Stromal cell of bone marrow (primary cell): ENCODE results near the gene DYNLT1.
"Not testable (repeated sequence)": the region's sequence is repeated elsewhere in the genome, so short reads cannot be mapped to it uniquely, and the experiment has no call there.

Experiments used
- DNase-seq: peaks from one replicate; pipeline ENCODE4 v3.0.0-alpha.2; 2012; ENCODE audit warnings: low read depth

The DYNLT1 gene

DNA sequence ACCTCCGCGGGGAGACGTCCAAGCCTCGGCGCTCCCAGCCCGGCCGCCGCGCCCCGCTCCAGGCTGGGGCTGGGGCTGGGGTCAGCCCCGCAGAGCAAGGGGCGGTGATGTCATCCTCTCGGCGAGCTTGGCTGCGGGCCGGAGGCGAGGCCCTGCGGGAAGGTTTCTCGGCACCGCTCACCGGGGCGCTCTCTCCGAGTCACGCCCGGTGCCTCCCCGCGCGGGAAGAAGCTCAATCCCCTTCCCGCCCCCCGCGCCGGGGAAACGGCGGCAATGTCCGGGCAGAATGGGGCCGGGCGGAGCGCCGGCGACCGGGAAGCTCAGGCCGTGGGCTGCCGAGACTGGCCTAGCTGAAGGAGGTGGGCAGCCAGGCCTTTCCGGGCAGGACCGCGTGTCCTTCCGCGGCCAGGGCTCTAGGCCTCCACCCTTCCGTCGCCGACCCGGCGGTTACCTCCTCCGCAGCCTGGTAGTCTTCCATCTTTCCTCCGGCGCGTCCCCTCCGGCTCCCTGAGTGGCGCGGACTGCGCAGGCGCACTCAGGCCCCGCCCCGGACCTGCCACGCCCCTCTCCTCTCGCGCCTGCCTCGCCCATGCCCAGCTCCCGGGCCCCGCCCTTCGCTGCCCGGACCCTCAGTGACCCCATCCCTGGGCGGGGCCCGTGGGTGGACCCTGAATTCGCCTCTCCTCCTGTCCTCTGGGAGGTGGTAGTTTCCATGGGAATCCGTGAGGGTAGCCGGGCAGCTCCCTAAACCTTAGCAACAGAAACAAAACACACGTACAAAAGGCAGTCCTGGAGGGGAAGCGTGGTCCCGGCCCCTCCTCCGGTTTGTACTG lies at the start of gene DYNLT1:
Gene DYNLT1, minus strand, starts transcription at position 513 of the 833 bp plus-strand sequence. Its CDS starts 35 bp downstream, at position 478.
- DNase-seq: peak; percentile 85

DNA sequence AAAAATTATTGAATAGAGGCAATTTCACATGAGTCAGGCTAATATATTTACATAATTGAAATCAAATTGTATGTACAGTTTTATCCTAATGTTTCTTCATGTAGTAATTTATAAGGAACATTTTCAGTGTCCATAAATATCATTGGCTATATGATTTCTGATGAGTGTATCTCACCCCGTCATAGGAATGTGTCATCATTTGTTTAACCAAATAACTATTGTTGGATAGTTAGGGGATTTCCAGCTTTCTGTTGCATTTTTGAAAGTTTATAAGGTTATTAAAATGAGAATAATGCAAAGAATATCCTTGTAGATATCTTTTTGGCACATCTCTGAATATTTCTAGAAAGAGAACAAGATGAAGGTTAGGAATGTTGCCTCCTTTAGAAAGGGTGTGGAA lies 44.3 kb upstream of the DYNLT1 start:
- no peak for DNase-seq

DNA sequence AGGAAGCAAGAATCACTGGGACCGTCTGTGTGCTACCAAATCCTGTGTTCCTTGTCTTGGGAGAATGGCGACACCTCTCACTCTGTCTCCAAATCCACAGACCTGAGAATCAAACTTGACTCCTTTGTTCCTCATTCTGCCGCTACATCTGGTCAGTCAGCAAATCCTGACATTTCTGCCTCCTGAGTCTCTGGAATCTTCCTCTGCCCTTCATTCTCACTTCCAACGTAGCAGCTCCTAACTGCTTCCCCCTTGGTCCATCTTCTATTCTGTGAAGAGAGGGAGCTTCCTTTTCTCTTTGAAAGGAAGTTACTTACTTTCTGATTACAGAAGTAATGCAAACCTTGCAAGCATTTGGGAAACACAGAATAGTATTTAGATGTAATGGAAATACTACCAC lies 43.0 kb upstream of the DYNLT1 start:
- DNase-seq: no peak

DNA sequence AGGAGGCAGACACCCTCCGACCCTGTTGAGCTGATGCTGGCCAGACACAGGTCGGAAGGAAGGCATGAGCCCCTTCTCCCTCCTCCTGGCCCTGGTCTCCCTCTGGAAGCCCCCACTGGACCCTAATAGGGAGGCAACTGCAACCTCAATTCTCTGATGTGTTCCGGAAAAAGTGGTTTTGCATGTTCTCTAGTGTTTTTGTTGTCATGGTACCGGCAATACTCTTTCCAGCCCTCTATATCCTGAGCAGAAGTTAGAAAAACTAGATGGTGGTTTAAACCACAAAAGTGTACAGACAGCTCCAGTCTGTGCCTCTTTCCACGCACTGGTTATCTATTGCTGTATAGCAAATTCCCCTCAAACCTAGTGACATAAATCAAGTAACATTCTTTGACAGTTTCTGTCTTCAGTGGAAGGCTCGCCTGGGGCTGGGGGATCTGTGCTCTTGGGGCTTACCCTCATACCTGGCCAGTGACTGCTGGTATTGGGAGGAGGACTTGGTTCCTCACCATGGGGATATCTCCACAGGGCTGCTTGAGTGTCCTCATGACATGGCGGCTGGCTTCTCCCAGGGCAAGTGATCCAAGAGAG lies 42.3 kb upstream of the DYNLT1 start:
- no peak for DNase-seq

DNA sequence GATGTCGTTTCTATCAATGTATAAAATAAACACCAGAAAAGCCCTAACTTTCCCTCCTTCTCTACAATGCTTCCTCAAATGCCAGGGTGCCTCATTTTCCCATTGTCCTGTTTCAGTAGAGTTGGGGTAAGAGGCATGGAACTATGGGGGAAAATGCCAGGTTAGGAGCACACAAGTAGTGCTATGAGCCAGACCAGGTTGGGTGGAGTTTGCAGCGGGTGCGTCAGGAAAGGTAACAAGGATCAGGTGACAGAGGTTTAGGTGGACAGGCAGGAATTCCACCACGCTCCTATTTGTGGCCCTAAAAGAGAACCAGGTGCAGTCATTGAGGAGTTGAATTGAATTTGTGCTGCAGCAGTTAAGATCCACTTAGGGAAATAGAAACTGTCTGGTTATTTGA lies 41.8 kb upstream of the DYNLT1 start:
- DNase-seq: no peak

DNA sequence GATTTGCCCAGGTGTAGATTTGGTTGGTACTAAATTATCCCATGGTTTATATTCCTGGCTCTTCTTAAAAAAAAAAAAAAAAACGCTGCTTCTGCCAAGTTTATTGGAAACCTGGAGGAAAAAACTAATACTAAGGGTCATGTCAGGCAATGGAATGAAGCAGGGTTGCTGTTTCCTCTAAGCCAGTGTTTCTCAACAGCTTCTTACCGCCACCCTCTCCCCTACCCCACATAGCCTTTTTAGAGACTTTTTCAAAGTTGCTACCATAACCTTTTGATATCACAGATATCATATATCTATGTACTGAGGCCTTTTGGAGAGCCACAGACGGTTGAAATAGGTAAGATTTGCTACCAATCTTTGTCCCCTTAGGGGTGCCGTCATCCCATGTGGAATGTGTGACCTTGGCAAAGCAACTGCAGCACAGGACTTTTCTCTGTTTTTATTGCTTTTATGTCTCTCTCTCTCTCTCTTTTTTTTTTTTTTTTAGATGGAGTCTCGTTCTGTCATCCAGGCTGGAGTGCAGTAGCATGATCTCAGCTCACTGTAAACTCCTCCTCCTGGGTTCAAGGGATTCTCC lies 40.3 kb upstream of the DYNLT1 start:
- DNase-seq: no peak

DNA sequence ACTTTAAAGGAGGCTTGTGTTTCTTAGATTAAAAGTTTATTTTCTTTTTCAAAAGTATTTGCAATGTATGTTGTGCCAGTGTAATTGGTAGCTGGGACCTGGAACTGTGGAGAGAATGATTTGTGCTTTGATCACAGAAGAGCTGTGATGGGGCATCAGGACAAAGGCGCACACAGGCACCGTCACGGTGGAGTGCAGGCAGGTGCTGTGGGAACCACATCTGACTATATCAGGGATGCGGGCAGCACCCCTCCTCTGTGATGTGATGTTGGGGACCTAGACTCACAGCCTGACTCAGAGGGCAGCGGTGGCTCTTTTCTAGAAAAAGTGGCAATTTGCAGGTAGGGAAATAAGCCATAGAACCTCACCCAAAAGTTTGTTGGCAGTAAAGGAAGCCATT lies 39.8 kb upstream of the DYNLT1 start:
- no peak for DNase-seq

DNA sequence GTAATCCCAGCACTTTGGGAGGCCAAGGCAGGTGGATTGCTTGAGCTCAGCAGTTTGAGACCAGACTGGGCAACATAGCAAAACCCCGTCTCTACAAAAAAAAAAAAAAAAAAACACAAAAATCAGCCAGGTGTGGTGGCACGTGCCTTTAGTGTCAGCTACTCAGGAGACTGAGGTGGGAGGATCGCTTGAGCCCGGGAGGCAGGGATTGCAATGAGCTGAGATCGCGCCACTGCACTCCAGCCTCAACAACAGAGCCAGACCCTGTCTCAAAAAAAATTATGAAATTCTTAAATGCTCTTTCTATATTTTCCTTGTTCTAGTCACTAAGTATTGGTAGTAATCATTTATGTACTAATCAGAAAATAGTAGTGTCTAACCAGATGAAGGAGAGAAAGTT lies 35.9 kb upstream of the DYNLT1 start:
- DNase-seq: no peak

DNA sequence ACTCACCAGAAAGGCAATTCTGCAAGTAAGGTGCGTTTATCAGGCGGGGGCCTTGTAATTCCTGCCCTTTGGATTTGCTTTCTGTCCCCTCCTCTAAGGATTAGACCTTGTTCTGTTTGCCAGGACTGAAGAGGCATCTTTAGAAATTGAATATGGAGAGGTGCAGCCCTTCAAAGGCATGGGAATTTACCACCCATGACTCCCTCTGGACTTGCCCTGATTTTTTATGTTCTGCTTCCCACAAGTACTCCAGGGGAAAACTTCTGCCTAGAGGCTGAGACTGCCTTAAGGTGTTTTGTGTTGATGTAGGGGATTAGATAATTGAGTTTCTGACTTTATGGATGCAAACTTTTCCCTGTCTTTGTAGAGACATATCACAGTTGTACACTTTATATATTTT lies 35.5 kb upstream of the DYNLT1 start:
- no peak for DNase-seq

DNA sequence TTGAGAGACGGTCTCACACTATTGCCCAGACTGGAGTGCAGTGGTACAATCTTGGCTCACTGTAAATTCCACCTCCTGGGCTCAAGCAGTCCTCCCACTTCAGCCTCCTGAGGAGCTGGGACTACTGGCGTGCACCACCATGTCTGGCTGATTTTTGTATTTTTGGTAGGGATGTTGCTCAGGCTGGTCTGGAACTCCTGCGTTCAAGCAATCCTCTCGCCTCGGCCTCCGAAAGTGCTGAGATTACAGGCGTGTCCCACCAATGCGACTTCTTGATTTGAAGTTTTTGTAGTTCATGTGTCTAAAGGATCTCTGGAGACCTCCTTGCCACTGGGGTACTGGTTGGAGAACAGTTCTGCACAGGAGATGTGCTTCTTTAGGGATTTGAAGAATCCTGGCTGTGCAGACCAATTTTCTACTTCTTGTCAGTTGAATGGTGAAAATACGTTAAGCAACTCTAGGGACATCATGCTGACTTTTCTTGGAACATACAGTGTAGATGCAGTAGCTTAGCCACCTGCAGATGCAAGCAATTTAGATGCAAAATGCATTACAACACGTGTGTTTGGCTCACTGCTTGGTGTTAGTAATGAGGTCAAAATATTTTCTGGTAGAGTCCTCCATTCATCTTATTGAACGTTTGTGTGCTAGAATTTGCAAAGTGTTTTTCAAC lies 33.5 kb upstream of the DYNLT1 start:
- no peak for DNase-seq

DNA sequence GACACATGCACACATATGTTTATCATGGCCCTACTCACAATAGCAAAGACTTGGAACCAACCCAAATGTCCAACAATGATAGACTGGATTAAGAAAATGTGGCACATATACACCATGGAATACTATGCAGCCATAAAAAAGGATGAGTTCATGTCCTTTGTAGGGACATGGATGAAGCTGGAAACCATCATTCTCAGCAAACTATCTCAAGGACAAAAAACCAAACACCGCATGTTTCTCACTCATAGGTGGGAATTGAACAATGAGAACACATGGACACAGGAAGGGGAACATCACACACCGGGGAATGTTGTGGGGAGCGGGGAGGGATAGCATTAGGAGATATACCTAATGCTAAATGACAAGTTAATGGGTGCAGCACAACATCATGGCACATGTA lies 32.6 kb upstream of the DYNLT1 start:
- not testable (repeated sequence) for DNase-seq

DNA sequence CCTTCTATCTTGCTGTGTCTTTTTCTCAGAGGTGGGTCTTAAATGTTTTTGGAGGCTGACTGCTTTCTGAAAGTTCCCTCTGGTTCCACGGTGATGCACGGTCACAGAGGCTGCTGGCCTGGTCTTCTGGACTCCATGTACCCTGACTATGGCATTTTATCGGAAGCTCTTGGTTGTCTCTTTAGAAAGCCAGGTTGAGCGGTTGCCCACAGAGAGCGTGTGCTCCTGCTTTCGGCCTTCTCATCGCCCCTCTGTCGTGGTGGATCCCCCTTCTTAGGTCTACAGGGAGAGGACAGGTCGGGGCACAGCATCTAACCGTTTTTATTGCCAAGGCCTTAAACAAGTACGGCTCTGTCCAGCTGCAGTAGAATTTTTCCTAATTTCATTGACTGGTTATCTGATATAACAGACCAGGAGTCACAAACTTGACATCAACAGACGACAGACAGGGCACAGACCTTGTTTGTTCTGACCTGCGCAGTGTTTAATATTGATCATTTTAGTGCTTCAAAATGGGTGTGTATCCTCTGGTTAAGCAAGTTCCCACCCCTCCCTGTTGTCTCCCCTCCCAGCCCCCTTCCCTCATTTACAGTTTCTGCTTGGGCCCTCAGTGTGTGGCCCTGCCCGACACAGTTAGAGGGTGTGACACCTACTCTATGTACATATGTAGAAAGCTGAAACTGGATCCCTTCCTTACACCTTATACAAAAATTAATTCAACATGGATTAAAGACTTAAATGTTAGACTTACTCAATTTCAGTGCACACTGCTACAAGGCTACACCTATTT lies 30.0 kb upstream of the DYNLT1 start:
- DNase-seq: no peak

DNA sequence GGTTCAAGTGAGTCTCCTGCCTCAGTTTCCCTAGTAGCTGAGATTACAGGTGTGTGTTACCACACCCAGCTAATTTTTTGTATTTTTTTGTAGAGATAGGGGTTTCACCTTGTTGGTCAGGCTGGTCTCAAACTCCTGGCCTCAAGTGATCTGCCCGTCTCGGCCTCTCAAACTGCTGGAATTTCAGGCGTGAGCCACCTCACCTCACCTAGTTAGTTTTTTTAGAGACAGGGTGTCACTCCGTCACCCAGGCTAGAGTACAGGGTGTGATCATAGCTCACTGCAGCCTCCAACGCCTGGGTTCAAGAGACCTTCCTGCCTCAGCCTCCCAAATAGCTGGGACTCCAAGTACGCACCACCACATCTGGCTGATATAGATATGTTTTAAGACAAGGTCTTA lies 28.2 kb upstream of the DYNLT1 start:
- DNase-seq: no peak

DNA sequence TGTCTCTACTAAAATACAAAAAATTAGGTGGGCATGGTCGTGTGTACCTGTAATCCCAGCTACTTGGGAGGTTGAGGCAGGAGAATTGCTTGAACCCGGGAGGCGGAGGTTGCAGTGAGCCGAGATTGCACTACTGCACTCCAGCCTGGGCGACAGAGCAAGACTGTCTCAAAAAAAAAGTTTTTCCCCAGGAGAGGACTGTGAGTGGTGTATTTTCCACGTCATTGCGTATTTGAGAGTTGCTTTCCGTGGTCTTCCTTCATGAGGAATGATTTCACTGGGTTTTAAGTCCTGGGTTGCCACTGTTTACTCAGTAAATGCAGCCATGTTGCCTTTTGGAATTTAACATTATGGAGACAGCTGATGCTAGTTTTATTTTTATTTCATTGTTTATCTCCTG lies 27.6 kb upstream of the DYNLT1 start:
- DNase-seq: not testable (repeated sequence)

DNA sequence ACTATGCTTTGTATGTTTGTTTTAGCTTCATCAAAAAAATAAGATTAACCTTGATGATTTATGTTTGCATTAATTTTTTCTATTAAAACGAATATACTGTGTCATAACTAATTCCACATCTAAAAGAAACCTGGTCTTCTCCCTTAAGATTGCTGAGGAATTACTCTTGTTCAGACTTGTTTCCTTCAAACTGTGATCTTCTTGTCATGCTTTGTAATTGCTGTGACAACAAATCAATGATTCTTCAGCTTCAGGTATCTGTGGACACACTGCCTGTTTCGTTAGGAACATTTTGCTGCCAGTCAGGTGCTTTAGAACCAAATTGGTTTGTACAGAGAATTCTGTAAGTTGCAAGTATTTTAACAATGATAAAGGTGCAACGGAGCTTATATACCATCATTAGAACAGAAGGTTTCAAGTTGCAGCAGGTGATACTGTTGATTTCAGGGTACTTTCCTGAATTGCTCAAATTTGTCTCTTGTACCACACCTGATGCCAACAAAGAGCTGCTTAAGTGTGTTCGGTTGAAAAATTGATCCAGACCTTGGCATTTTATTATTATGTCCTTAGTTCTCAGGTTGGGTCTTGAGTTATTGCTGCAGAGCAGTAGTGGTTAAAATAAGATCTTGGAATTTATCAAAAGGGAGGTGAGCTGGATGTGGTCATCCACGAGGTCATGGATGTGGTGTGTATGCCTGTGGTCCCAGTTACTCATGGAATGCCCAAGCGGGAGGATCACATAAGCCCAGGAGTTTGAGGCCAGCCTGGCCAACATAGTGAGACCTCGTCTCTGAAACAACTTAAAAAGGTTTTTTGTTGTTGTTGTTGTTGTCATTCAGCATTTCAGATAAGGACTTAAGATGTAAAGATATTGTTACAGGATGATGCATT lies 24.8 kb upstream of the DYNLT1 start:
- DNase-seq: no peak

DNA sequence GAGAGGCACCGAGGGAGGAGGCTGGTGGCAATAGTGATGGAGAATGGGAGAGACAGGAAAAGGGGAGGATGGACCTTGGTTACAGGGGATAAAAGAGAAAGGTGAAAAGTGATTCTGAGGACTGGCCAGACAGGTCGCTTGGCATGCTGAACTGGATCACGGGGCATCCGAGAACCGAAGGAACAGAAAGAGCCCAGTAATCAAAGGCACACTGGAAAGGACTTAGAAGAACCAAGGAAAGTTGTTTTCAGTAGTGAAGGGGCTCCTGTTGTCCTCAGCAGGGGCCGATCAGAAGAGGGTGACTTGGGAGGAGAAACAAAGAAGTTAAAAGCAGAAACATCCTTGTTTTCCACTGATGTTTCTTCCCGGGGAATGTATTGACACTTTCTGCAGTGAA lies 24.2 kb upstream of the DYNLT1 start:
- no peak for DNase-seq

DNA sequence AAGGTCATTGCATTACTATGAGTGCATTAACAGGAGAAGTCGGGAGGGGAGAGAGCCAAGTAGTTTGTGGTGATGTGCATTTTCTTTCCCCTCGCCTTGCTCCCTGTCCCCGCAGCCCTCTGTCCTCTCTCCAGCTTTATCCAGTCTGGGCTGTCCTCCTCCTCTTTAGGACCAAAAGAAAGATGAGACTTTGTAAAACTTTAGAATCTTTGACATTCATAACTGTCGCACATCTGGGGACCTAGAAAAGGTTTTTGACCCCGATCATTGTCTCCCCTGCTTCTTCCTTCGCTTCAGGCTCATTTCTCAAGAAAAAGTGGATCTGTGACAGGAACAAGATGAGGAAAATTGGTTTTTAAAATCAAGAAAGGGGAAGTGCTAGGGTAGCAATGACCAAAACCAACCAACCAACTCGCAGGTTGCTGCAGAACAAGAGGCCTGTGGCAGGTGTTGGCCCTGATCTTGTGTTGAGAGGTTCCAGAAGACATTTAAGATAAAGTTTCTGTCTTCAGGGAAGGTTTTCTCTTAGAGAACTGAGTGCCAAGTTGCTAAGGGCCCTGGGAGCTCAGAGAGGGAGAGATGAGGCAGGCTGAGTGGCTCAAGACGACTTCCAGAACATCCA lies 22.9 kb upstream of the DYNLT1 start:
- no peak for DNase-seq

DNA sequence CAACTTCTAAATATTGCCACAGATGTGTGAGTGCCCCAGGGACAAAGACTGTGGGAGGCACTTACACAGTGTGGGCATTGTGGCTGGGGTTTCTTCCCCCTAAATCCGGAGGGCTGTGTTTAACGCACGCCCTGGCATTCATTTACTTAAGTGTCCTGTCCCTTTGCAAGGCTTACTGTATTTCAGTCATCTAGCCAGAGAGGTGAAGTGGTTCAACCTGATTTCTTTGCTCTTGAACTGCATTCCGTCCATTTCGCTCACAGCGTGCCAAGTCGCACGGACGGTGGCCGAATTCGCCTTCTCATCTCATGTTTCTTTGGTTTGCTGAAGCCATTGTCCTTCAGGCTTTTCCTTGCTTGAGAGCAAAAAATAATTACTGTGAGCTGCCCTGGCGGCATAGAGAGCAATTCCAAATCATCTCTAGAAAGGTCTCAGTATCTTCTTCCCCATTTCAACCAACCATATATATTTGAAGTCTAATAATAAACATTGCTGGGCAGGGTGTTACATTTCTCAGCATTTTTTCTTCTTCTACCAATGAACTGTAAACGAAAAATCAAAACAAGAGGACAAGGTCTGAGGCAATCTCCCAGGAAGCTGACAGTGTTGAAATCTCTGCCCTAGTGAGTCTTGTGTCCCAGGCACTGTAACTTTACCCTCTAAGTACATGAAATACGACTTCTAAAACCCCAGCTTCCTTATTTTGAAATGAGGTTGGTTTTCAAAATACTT lies 22.3 kb upstream of the DYNLT1 start:
- peak; percentile 72 for DNase-seq

DNA sequence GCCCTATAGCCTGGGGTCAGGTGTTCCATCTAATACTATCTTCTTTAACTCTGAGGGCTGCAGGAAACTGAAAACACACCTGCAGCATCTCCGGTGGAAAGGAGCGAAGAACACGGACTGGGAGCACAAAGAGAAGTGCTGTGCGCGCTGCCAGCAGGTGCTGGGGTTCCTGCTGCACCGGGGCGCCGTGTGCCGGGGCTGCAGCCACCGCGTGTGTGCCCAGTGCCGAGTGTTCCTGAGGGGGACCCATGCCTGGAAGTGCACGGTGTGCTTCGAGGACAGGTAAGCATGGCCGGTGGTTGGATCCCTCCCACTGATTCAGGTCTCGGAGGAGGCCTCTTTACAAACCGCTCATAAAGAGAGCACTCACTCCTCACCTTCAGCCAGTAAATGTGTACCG lies 20.8 kb upstream of the DYNLT1 start:
- no peak for DNase-seq

DNA sequence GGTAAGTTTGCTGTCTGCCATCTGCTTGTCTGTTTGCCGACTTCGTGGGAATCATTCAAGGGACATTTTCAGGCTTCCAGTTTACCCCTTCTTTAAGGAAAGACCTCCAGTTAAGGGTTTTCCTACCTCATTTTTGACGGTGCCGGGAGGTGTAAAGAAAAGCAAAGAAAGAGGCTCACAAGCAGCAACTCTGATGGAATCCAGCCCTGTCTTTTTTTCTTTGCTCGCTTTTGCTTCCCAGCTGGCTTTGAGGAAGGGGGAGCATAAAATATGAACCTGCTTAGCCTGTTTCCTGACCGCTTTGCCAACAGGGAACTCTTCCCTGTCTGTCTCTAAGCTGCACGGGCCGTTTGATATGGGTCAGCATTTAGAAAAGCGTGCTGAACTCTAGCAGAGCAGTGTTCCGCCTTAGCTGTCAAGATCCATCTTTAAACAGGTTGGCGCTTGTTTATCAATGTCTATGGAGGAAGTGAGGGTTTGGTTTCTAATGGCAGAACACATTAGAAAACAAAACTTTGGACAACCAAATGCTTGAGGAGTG lies 19.2 kb upstream of the DYNLT1 start:
- no peak for DNase-seq
